SH-SY5Y (cell line): ENCODE measurements around the gene ERGIC1.

Experiments
- GATA2 ChIP-seq: IDR thresholded peaks from 2 replicates; pipeline ENCODE4 v1.6.1; 2011; ENCODE audit warnings: mild to moderate bottlenecking, low read depth, low read length
- GATA3 ChIP-seq: IDR thresholded peaks from 2 replicates; pipeline ENCODE4 v1.6.1; 2011; ENCODE audit warnings: low read depth, mild to moderate bottlenecking, low read length, moderate library complexity

DNA sequence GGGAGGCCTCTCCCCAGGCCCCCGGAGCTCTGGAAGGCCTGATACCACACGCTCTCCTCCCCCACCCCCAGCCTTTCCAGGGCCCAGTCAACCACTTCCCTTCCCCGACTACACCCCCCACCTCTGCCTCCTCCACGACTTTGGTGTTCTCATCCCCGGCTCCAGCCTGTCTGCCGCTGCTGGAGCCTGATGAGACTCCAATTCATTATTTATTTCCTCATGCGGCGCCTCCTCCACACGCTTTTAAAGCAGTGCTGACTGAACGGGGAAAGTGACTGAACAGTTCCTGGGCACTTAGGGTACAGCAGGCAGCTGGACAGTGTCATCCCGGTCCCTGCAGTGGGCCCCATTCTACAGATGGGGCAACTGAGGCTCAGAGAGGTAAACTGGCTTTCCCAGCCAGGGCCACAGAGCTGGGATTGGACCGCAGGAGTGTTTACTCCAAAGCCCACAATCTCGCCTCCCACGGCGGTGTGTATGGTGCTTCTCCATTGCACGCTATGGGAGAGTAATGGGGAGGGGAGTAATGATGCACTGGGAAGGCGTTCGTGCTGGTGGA is 109.3 kb downstream of the ERGIC1 start:
- TF ChIP-seq GATA2 (no peak), GATA3 (no peak)
